GM20431 (cell line): ENCODE results near the gene ZIC1.

Experiments used
- in situ Hi-C: fragments of 300-500 bp; cut with MseI, MboI; formaldehyde crosslinking; loops from one replicate; pipeline ENCODE4 v1.15.0; 2020; ENCODE audit warnings: low sequenced_read_pairs; ENCODE audit not compliant: unreplicated experiment

Gene ZIC1

DNA sequence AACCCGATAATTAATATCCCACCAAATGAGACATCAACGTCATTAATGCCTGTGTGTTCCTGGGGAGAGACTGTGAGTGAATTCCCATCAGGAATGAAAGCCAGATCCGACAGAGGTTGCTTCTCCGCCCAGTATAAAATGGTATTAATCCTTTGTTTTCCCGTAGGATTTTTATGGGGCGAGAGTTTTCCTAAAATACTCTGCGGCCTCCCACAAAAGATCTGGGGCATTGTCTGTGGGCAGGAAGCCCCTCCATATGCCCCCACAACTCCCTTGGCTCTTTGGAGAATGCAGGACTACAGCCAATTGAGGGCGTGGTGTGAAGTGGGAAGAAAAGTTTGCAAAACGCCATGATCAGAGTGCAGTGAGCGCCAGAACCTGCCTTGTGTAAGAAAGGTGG, 29.5 kb upstream of the ZIC1 start:
- in situ Hi-C loops = no loop called here

DNA sequence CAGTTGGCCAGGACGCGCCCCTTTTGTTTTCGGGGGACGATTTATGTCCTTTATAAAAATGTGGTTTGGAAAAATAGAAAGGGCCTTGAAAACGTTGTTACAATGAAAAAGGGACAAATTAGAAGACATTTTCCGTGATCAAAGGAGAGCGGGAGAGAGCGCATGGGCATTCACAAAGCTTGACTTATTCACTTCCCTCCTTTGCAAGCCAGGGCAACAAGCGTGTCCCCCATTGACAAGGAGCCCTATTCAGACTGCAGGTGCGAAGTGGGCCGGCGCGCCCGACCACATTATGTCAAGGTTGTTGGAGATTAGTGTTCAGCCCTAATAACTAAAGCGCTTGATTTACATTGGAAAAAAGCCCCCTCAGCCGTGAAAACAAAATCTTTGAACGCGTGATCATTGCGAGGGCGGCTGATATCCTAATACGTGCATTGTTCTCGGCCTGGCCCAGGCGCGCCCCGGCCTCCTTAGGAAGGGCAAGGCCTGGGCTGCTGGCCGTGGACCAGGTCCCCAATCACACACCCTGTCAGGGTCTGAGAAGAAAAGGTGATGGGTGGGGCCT, 28.7 kb upstream of the ZIC1 start:
- in situ Hi-C loops = no loop called here

DNA sequence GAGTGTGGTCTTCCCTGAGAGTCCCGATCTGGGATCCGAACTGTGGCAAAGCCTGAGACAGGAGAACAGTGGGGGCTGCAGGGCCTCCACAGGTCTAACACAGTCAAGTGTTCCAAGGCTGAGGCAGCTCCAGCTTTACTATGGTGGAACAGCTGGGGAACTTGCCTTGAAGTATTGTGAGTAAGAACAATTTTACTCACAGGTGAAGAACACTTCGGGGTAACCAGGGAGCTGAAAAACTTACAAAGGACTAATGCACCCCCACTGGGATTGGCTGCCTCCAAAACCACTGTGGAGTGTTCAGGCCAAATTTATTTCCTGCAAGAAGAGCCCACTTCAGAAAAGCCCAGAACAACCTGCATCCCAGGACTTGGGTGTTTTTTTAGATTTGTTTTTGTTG, 28.2 kb upstream of the ZIC1 start:
- in situ Hi-C loops = no loop called here

DNA sequence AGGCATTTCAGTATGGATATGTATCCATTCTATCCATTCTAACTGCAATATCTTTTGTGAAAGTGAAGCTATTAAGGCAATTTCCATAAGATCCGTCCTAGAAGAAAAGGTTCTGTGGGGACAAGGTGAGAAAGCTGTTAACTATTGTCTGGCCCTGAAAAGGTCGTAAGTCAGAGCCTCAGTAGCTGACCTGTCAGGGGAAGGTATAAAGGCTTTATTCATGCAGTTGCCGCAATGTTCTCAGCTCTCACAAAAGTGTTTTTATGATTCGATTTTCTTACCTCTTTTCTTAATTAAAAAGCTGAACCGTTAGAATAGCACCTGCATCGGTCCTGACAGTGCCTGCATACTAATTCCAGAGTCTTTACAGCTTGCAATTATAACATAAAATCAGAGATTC, 27.6 kb upstream of the ZIC1 start:
- in situ Hi-C loops = no loop called here

DNA sequence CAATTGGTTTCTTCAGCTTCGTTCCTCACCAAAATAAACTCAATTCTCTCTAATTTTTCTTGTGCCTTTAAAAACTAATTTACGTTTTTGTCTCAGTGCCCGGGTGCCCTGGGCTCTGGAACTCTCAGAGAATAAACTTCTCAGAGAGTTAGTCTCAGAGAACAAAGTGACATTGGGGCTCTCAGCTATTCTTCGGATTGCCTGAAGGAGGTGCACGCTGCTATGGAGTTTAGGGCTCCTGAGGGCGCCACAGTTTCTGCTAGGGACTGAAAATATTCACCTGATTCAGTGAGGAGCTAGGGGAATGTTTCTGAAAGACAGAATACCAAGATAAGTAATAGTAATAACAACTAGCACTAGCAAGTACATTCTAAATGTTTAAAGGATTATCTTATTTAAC, 25.5 kb upstream of the ZIC1 start:
- in situ Hi-C loops = no loop called here

DNA sequence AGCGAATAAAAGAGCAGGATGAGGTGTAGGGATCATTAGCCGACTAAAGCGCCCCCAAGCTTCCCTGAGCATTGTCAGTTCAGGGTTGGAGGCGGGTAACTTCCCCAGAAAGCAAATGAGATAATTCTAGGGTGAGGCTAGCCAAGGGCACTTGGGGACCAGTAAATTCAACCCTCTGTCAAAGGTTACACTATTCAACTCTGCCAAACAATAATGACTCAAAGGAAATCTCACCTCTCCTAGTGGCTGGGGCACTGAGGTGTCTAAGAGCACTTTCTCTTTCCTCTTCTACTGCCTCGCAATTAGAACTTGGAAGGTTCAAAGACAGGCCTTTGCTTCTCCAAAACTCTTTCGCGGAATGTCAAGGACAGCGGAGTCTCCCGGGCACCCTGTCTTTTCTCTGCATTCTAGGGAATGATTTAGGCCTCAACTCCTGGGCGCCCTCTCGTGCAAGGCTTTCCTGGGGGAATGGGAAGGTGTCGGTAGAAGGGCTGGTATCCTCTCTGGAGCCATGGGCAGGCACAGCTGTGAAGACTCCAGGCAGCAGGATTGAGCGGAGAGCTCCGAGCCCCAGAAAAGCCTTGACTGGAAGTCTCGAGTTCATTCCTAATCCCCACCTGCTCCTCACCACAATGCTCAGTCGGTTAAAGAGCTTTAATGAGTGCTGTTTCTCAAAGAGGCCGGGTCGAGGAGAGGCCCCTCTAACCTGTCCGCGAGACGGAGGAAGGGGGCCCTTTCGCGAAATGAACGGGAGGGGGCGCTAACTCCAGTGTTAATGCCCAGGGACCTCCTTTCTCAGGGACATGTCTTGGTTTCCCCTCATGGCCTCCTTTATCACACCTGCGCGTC, 24.7 kb upstream of the ZIC1 start:
- in situ Hi-C loops = no loop called here

DNA sequence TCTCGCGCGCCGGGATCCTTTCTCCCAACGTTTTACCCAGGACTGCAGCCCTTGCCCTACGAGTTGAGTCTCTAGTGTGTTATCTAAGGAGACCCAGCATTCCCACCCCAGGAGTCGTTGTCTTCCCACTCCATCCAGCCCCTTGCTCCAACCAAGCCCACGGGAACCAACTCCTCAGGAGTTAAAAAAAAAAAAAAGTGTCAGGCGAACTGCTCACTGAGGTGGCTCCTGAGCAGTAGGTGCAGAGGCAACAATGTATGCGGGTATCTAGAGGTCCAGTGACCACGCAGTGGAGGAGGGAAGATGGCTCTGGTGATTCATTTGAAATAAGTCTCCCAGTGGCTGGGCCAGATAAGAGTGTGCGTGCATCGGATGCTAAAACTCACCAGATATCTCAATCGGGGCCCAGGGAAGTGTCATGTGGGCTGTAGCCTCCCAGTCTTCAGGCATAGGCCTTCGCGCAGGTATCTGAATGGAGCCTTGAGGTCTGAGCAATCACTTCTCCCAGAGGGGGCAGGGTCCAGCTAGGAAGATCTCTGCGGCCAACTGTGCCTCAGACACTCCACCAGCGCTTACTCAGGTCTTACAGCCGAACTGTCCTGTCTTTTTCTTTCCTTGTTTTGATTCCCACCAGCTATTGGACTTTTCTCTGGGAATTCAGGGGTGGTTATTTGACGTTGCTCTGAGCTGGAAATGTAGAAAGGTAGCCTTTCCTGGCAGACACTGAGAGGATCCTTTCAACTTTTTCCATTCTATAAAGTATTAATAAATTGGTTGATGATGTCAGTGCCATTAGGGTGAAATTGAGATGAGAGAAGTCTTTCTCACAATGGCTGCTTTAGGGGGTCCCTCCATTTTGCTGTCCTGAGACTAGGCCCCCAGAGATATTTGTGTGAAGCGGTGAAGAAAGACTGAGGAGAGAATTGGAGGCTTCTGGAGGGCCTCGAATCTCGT, 23.8 kb upstream of the ZIC1 start:
- in situ Hi-C loops = no loop called here

DNA sequence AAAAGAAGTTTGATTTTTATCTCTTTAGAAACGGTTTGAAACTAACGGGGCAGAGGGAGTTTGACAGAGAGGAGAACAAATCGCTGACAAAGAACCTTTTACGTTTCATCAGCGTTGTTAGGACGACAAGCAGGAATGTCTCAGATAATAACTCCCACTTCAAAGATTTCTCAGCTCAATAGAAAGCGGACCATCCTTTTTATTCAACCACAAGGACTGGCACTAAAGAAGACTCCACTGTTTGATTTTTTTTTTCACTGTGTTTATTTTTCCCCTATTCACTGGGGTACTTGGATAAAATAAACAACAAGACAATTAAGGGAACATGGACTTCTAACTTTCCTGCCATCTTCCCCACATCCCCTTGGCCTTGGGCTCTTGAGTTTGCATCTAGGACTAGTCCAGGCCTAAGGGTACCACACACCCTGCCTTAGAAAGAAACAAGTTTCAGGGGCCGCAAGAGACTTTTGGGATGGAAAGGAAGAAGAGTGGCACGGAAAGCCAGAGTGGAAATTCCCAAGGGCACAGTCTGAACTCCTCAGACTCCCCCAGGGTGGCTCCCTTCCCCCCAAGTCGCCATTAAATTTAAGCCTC, 21.8 kb upstream of the ZIC1 start:
- in situ Hi-C loops = no loop called here

DNA sequence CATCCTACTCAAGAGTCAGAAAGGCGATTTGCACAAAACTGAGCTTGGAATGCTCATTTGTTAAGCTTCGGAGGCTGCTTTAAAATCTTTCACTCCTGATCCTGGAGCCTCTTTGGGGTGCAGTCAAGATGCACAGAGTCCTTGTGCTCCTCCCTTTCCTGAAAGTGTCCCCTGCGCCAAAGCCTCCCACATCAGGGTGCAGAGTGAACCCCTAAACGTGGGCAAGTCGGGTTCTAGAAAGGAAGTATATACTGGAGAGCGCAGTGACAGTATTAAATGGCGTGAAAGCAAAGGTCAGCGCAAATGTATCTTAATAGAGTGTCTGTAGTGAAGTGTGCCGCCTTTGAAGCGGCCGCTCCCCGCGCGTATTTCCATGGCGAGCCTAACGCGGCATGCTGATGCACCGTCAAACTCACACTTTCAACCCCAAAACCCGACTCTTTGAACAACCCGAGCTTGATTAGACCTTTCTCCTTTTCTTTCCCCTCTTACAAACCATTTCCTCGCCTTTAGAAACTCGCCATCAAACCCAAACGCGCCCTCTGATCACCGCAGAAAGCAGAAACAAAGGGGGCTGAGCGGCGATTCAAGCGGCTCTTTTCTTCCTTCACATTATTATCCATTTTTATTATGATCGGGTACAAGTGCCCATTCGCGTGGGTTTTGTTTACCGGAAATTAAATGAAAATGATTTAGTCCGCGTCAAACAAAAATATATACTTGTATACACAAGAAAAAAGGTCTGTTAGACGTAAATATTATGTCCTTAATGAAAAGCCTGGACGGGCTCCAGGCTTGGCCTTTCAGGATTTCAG, 21.1 kb upstream of the ZIC1 start:
- in situ Hi-C loops = no loop called here

DNA sequence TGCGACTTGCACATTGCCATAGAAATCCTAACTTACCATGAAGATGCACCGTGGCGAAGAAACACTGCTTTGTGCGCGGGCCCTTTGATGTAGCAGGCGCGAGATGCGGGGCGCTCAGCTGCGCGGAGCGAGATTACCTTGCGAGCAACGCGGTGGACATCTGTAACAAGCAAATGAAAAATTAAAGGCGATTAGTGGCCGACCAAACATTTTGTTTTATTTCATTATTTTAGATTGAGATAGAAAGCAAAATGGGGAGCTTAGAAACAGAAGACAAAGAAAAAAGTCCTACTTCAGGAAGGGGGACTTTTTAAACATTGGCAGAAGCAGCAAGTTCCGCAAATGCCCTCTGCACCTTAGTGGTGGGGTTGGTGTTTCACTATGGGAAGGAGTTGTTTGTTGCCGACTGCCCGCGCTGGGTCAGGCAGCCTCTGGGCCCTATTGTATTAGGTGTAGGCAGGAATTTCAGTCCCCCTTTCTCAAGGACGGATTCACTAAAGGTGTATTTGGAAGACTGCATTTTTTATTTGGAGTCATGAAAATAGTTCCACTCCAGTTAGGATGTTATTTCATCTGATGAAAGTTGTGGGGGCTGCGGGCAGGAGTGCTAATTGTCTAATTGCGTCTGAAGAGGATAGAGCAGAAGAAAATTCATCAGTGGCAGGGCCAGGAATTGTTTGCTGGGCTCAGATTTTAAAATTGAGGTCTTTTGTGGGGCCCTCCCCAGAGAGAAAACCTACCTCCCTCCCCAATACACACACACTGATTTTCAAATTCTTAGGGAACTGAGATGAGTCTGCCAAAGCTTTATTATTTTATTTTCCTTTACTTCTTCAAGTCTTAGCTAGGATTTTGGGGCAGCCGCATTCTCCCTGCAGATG, 20.2 kb upstream of the ZIC1 start:
- in situ Hi-C loops = no loop called here

DNA sequence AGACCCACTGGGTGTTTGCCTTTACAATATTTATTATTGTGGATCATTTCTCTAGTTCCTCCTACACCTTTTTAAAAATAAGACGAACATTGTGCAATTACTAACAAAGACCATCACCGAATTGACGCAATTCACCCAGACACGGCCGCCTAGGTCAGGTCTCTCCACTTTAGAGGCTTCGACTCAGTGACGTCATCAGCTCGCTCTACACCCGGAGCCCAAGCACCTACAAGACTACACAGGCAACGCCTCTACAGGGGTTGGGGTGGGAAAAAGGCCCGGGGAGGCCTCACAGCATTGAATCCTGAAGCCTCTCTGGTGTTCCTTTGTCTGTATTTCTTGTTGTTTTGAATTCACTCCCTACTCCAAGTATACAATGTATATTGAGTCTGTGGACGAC, 19.4 kb upstream of the ZIC1 start:
- in situ Hi-C loops = no loop called here

DNA sequence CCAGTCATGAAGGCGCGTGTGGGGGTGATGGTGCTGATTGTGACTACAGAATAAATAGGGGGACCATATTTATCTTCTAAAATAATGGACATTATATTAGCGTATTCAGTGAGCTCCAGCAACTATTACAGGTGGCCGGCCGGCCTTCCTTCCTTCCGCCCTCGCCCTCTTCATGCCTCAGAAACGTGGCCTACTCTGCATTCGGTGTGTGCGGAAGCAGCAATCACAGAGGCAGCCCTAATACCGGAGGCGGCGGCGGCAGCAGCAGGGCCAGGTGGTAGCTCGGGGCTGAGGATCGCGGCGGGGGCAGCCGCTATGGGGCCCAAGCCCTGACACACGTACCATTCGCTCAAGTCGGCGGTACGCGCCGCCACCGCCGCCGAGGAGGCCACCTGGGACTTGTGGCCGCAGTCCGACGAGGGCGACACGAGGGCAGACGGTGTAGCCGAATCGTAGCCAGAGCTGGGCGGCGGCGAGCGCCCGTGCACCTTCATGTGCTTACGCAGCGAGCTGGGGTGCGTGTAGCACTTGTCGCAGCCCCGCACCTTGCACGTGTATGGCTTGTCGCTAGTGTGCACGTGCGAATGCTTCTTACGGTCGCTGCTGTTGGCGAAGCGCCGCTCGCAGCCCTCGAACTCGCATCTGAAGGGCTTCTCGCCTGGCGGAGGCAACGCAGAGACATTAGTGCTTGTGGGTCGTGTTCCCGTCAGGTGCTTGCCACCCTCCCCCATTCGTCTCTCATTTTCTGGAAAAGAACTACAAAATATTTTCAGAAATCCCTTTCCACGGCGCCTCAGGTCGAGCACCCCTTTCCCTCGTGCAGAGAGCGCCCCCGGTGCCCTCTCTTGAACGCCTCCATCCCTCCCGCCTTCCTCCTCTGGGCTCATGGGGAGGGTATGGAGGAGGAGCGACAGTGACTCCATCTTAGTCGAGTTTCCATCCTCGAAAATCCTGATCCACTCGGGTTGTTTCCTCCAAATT, 18.3 kb upstream of the ZIC1 start:
- in situ Hi-C loops = no loop called here

DNA sequence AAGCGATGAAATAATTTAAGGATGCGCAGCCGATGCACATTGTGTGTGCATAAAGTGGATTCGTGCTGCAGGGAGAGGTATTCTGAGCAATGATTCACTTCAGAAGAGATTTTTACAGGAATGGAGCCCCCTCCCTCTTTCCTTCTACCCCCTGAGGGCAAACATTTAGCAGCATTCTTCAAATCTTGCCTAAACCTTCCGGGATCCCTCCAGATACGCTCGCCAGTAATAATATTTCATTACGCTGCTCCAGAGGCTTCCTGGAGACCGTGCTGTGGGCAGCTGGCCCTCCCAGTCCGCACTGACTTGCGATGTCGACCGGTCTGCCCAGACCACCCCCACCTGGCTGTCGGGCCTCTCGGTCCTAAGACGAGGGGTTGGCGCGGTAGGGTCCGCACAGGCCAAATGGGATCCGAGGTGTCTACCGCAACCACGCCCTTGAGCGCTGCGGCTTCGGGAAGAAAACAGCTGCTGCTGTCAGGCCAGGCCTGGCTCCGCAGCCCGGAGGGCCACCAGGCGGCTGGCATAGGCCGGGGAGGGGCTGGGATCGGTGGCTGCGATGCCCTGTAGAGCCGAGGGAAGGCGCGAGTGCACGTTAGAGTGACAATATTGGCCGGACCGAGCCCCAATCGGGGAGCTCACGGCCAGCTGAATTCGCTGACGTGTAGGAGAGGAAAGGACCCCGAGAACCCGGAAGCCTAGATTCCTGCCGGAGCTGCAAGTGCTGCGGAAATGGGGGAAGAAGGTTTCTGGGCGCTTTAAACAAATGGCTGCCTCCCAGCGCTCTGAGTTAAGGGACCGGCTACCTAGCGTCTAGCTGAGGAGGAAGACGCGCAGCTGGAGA, 17.2 kb upstream of the ZIC1 start:
- in situ Hi-C loops = no loop called here

DNA sequence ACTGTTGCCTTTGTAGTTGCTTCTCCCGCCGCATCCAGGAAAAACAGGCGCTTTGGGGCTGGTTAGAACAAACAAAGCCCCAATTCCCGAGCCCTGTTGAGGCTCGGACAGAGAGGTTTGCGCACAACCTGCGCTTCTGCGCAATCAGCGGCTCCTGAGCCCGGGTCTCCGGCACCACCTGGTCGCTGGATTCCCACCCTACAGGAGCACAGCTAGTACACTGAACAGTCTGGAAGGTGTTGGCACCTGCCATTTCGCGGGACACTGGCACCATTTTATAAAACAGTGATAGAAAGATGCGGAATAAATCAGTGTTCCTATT, 16.6 kb upstream of the ZIC1 start:
- in situ Hi-C loops = no loop called here

DNA sequence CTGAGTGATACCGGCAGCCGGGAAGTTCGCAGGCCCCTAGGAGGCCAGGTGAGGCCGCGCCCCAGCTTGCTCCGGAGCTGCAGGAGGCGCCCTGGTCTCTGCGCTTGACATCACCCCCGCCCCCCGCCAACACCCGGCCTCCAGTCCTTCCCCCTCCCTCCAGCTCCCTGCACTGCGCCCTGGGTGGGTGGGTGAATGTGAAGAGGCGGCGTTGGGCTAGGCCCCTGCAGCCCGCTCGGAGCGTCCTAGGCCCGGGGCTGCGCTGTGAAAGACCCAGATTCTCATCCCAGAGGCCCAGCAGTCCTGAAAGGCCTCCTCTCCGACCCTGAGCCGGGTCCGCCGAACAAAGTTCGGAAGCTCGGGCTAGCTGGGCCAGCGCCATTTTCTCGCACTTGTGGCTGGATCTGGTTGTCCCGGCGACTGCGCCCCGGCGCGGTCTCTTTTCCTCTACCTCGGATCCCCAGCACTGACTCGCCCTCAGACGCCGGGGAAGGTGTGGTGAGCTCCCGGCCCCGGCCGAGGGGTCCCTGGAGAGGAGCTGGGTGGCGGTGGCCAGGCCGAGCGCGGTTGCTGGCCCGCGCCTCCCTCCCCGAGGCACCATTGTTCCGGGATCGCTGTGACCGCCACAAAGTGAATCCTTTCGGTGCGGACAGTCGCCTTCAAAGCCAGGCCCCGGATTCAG, 15.8 kb upstream of the ZIC1 start:
- in situ Hi-C loops = no loop called here
